Upper lobe of left lung (tissue), 4 donors: Measurements from ENCODE around the gene ANKHD1.

Experiments used
- CTCF ChIP-seq, 6 experiments: fragments of 450-650 bp in 4 of 6; fragments of 200-600 bp in 2 of 6; sonication (generic) in 2 of 6; IDR thresholded peaks; one replicate each; pipeline ENCODE4 v1.5.1; 2016 to 2019; ENCODE audit warnings: antibody characterized with exemption in 6 of 6
- EP300 ChIP-seq, 4 donors: sonication (generic); formaldehyde crosslinking; IDR thresholded peaks; one replicate each; pipeline ENCODE4 v1.5.1; 2017; ENCODE audit warnings: antibody characterized with exemption in 4 of 4, control low read depth in 2 of 4
- POLR2A ChIP-seq, 4 donors: fragments of 450-650 bp; IDR thresholded peaks; one replicate each; pipeline ENCODE4 v1.5.1; 2016 to 2017; ENCODE audit warnings: antibody characterized with exemption in 4 of 4, mild to moderate bottlenecking in 2 of 4
- POLR2AphosphoS5 ChIP-seq, 2 donors: sonication (generic); formaldehyde crosslinking; IDR thresholded peaks; one replicate each; pipeline ENCODE4 v1.5.1; 2017; ENCODE audit warnings: antibody characterized with exemption in 2 of 2

GRCh38 chr5:140367256-140368013 is 34.2 kb upstream of the ANKHD1 start:
- TF ChIP-seq CTCF (IDR thresholded peaks at IDR 0.05) (no peak), POLR2AphosphoS5 (IDR thresholded peaks at IDR 0.05) (no peak), POLR2A (IDR thresholded peaks at IDR 0.05) (no peak), EP300 (IDR thresholded peaks at IDR 0.05) (no peak)
